Glomerular visceral epithelial cell (primary cell): ENCODE data around the gene MAB21L2.

Experiments used
- DNase-seq: peaks from one replicate; pipeline ENCODE4 v3.0.0-alpha.2; 2016; ENCODE audit errors: extremely low spot score

MAB21L2 gene

GRCh38 chr4:150574678-150575077 is 7.3 kb upstream of the MAB21L2 start:
- DNase-seq, result no peak

GRCh38 chr4:150577796-150578195 is 4.2 kb upstream of the MAB21L2 start:
- no peak for DNase-seq

DNA sequence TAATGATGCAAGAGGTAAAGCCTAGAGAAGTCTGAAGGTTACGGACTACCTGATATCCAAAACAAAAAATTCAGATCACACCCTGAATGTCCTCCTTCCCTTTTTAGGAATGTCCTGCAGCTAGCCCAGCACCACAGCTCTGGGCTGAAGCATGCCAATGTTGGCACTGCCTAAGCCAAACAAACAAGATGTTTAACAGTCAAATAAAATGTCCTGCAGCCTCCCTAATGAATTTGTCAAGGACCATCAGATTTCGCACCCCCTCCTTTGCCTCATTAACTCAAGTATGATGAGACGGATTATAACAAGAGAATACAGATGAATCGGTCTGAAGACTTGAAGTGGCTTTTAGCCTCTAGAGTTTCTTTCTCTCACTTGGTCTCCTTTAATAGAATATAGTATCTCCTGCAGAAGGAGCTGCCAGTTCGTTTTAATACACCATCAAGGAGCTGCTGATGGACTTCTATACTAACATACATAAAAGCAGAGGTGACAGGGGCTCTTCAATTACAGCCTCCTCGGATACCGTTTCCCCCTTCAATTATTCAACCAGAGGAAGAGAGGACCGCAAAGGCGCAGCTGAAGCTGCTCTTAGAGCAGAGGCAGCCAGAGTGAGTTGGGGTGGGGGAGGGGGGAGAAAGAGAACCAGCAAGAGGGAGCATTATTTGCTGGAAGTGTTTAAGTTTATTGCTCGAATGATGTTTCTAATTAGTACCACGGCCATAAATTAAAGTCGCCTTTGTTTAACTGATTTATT is 3.0 kb upstream of the MAB21L2 start:
- DNase-seq, result peak; percentile 56

GRCh38 chr4:150579551-150580234 is 2.3 kb upstream of the MAB21L2 start:
- DNase-seq, result peak; percentile 63

DNA sequence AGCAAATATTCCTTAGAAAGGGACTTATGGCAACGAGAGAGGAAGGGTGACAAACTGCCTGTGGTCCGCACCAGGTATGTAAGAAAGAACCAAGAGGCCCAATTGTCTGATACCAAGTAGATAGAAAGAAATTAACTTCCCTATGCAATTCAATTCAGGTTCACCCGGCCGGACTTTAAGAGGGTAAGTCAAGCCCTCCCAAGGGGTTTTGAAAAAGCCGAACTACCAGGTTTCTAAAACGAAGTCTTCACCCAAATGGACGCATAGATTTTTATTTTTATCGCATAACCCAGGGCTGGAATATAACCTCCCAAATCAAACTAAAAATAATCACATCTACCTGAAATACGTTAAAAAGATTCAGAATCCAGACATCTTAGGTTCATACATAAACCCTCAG is 1.6 kb upstream of the MAB21L2 start:
- DNase-seq, result no peak

DNA sequence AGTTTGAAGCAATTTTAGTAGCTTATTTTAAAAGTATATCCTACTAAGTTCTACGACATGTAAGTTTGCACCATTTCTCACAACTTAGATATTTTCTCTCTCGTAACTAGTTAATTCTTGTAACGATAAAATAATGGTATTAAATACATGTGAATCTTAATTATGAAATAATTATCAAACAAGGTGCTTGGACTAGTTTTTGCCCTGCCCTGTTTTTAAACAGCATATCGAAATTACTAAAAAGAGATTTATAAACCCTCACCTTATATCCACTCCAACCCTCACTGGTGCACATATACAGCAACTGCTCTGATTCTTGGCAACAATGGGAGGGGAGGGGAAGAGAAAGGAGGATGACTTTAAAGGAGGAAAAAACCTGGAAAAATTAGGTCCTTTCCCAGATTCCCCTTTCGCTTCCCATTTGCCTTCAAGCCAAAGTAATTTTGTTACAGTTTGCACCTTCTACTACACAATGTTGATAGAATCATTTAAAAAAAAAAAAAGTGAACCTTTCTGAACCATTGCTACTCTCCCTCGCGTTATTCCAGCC is 820 bp upstream of the MAB21L2 start:
- DNase-seq, result no peak

DNA sequence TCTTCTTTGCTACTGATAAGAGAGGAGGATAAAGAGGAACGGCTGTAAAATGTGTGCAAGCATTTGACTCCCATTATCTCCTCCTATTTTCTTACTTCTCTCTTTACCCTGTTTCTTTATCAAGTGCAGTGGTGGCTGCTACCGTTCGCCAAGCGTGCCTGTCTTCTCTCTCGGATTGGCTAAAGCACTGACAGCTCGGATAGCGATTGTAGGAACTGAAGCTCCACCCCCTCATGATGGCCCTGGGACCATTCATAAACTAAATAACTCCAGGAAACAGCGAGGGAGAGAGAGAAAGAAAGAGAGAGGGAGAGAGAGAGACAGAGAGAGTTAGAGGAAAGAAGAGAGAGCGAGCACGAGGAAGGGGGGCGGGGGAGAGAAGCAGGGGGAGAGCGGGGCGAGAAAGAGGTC is 305 bp upstream of the MAB21L2 start:
- DNase-seq, result no peak

GRCh38 chr4:150582873-150583286 is 929 bp downstream of the MAB21L2 start:
- DNase-seq, result no peak

GRCh38 chr4:150583287-150584110 is 1.5 kb downstream of the MAB21L2 start:
- no peak for DNase-seq

- DNase-seq, result no peak
Measured at GRCh38 chr4:150584111-150584915, 2.4 kb downstream of the MAB21L2 start.

DNA sequence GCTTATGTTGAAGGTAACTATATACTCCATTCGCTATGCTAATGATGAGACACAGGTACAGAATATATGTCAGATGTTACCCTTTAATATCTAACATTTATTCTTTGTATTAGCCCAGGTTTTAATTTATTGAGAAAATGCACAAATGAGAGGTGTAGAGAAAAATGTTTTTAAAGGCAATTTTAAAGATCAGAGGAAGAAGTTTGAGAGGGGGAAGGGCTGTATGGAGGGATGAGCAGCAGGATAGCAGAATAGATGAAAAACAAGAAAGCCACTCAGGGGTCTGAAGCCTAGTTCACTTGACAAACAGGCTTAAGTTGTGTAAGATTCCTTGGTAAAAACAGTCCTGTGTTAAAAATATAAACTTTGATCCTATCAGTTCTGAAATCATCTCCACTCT is 3.7 kb downstream of the MAB21L2 start:
- no peak for DNase-seq

DNA sequence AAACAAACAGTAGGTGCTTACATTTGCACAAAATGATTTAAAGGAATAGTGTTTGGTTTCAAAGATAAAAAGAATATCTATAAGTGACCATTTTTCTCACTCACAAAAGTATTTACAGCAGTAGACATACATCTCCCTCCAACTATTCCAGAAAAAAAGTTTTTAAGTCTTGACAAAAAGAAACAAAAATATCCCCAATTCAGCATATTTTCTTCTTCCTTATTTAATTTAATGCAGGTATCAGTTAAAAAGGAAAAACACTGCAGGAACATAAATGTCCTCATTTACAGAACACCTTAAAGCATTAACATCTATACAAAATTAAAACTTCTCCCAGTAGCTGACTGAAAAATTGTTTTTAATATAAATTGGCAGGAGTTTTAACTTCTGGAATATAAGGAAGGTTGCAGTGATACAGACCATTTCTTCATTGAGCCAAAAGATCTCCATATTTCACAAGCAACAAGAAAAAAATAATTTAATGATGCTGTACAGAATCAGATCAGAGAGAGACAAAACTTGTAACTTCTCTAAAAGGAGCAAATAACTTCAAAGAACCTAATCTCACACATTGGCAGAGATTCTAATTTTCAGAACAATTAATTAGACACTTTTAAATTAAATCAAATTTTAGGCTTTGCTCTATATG is 4.3 kb downstream of the MAB21L2 start:
- no peak for DNase-seq

DNA sequence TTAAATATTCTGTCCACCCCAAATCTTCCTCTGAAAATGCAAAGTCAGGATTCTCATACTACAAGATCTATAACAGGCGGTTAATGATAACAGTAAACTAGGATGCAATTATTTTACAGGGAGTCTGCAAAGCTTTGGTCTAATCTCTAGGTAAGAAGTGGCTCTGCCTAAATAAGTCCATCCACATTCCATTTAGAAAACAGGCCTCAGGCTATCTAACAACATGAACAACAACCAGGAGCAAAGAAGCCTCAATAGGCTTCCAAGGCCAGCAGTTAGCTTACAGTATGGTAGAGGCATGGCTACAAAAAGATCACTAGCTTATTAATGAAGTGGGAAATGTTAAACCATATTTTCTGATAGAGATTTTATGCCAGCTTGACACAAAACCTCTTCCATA is 6.4 kb downstream of the MAB21L2 start:
- no peak for DNase-seq

DNA sequence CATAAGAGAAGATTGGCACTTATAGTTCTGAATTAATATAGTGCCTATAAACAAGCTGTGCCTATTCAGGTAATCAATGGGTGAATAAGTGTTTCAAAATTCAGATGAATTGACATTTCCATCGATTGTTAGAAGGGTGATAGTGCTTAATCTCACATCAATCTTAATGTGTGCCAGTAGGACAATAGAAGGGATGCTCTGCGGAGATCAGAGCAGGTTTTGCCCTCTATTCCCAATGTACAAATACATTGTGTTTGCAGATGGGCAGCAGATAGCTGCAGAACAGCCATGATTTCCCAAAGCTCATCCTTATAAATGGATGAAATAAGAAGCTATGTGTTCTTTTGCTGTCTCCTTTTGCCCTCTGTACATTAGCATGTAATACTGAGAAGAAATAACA is 7.2 kb downstream of the MAB21L2 start:
- no peak for DNase-seq

GRCh38 chr4:150590631-150591030 is 8.7 kb downstream of the MAB21L2 start:
- no peak for DNase-seq

DNA sequence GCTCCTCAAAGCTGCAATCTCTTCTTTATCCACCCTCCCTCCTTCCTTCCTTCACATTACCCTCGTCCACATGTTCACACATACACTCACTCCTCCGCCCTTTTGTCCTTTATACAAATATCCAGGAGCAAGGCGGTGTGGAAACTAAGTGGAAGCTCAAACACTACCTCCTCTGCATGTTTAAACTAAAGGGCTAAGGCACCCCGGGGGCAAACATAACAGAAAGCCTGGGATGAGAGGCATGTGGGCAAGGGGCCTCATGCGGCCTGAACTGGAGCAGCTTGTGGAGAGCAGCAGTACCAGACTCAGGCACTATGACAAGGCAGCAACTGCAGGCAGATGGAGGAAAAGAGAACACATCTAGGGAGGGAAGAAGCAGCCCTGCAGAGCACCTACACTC is 9.5 kb downstream of the MAB21L2 start:
- DNase-seq, result no peak

DNA sequence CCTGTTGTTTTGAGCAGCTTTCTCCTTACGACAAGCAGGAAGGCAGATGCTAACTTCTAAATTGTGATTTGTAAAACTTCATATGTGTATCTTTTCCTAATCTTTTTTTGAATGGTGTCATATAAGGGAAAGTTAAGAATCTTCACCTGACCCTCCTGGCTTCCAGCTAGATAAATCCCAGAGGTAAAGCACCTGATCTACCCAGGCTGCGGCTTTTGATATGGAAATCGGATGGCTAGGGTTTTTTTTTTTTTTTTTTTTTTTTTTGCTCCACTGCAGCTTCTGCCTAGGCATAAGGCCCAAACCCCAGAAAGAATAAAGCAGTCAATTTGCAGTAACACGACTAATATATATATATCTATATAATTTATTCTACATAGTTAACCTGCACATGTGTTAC is 10.0 kb downstream of the MAB21L2 start:
- DNase-seq, result no peak

- no peak for DNase-seq
Measured at GRCh38 chr4:150593996-150594395, 12.0 kb downstream of the MAB21L2 start.

DNA sequence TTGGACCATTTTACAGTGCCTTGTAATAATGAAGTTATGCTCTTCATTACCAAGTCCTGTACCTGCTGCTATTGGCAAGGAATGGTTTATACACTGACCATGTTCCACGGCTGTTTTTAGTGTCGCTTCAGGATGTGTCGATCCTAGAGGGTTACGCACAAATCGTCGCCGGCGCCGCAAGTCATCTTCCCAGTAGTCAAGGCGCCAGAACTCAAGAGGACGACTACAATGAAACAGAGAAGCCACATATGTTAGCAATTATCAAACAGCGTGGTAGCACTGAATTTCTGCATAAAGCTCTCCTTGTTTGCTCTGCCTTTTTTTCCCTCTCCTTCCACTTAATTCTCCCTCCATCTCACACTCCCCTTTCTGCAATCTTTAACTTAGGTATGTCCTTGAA is 17.0 kb downstream of the MAB21L2 start:
- no peak for DNase-seq

DNA sequence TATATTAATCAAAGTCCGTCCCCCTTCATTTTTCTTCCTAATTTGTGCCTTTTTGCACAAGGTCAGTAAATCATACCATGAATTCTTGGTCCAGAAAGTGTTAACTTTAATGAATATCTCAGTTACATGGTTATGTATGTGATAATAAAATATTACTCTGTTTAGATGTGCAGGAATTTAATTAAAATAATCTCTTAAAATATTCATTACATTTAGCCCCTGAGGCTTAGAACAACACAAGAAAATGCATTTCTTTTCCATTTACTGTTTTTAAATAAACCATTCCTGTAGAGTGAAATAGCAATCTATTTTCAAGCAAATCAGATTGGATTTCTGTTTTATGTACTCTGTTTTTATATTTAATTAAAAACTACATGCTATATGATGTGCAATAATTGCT is 17.6 kb downstream of the MAB21L2 start:
- DNase-seq, result no peak
